GM21526 (cell line): Measurements from ENCODE around the gene PBX2.

Experiments
- ATAC-seq: cut with Tn5 transposase; IDR thresholded peaks from one replicate; pipeline ENCODE4 v1.9.1; 2021; ENCODE audit warnings: moderate library complexity; ENCODE audit not compliant: unreplicated experiment, low FRiP score

PBX2 gene

DNA sequence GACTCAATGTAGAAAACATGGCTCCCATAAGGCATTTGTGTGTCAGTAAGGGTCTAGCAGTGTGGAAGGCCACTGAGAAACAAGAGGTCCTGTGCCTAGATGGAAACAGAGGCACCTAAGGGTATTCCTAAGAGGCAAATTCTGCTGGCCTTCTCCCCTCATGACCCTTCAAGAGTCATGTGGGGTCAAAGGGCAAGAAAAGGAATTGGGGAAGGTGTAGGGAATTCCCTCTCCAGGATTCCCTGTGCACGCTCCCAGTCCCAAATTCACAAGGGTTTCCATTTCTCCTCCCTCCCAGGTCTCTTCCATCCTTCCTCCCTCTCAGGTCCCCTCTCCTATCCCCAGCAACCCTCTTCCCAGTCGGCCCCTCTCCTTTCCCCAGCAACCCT is 14.7 kb downstream of the PBX2 start:
- ATAC-seq = no peak

- no peak for ATAC-seq
Observed at GRCh38 chr6:32174416-32174815, 15.6 kb downstream of the PBX2 start.

- ATAC-seq = no peak
Observed at GRCh38 chr6:32173051-32173727, 16.8 kb downstream of the PBX2 start.

GRCh38 chr6:32171234-32171633 is 18.8 kb downstream of the PBX2 start:
- no peak for ATAC-seq

- ATAC-seq = no peak
Observed at GRCh38 chr6:32170294-32170693, 19.7 kb downstream of the PBX2 start.

- ATAC-seq = no peak
Observed at GRCh38 chr6:32168807-32169591, 21.0 kb downstream of the PBX2 start.

DNA sequence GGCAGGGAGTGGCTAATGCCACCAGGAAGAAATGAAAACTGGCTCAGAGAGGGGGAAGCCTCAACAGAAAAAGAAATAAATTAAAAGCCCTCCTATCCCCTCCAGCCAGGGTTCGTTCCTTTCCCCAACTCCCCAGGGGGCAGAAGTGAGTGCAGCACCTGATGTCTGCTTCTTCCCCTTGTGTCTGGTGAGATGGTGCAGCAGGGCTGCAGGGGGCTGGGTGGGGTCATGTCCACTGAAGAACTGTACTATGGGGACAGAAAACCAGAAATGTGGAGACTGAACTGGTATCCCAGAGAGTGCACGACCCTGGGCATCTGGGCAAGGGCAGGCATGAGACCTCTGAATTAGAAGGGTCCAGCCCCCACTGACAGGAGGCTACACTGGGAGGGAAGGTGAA is 21.7 kb downstream of the PBX2 start:
- no peak for ATAC-seq

DNA sequence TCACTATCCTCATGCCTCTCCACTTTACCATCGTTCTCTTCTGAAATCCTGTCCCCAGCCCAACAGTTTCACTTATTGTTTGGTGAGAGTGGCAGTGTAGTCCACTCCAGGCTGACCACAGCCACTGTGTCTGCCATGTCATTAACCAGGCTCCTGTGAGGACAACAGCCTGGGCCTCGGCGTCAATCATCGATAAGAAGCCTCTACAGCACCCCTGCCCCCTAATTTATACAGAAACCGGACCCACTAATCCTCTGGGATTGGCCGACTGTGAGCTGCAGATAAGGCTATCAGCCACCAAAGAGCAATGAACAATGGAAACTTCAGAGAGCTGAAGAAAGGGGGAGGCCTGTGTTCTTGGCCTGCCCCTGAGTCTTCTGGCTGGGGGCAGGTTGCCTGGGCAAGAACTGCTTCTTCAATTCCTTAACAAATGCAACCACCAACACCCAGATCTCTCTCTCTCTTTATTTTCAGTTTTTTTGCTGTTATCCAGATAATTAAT is 22.2 kb downstream of the PBX2 start:
- ATAC-seq = no peak

GRCh38 chr6:32167154-32167760 is 22.7 kb downstream of the PBX2 start:
- no peak for ATAC-seq

DNA sequence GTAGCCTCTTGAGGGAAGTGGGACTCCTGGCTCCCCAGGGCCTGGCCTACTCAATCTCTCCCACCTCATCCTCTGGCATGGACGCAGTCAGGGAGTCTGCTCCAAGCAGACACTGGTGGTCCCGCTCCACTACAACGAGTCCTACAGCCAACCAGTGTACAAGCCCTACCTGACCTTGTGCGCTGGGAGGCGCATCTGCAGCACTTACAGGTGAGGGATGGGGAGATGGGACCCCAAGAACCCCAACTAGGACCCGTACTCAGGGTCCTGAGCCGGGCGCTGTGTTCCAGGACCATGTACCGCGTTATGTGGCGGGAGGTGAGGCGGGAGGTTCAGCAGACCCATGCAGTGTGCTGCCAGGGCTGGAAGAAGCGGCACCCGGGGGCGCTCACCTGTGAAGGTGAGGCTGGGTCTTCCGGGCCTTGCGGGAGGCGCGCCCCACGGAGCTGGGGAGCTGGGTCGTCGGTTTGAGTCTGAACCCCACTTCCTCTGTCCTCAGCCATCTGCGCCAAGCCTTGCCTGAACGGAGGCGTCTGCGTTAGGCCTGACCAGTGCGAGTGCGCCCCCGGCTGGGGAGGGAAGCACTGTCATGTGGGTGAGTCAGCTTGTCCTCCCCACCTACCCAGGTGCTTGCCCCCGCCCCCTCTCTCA is 23.5 kb downstream of the PBX2 start:
- no peak for ATAC-seq

GRCh38 chr6:32164295-32164694 is 25.7 kb downstream of the PBX2 start, which contains the start of gene EGFL8:
Gene EGFL8 (plus strand): TSS chr6:32164595. CDS start chr6:32166166, 1,571 bp downstream.
- no peak for ATAC-seq

DNA sequence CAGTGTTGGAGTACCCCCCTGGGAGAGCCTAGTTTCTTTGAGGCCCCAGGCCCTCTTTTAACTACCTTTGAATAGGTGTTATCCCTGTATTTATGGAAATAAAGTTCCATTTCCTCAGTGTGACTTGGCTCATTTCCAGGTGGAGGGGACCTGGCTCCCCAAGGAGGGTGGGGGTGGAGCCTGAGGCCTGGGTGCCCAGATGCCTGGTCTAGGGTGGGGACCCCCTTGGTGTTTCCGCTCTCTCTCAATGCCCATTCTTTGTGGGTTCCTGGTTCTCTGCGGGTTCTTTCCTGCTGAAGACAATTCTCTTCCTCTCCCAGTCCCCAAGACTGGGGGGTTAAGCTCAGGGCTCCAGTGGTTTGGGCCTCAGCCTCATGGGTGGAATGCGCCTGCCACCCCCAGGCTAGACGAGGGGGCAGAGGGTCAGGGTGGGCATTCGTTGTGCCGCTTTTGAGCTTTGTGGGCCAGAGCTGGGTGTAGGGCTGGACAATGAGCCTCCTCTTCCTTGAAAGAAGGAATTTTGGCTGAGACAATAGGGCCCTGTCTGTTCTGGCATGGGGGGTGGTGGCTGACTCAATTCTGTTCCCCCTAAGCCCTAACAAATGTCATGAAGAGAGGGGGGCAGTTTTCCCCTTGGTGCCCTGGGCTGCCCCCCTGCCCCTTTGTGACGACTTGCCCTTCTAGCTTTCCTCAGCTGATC is 26.3 kb downstream of the PBX2 start:
- no peak for ATAC-seq

DNA sequence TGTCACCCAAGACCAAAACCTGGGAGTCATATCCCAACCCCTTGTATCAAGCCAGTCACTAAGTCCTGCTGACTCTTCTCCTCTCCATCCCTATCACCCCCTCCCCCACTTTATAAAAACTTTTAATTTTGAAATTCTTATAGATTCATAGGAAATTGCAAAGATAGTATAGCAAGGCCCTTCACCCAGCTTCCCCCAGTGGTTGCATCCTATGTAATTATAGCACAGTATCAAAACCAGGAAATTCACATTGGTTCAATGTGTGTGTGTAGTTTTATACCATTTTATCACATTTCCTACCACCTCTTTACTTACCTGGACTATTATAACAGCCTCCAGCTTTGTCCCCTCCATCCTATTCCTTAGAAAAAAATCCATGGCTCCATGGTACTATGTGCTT is 31.9 kb downstream of the PBX2 start:
- no peak for ATAC-seq

- ATAC-seq = no peak
Observed at GRCh38 chr6:32156891-32157290, 33.1 kb downstream of the PBX2 start.

- no peak for ATAC-seq
Observed at GRCh38 chr6:32154514-32155161, 35.4 kb downstream of the PBX2 start.

DNA sequence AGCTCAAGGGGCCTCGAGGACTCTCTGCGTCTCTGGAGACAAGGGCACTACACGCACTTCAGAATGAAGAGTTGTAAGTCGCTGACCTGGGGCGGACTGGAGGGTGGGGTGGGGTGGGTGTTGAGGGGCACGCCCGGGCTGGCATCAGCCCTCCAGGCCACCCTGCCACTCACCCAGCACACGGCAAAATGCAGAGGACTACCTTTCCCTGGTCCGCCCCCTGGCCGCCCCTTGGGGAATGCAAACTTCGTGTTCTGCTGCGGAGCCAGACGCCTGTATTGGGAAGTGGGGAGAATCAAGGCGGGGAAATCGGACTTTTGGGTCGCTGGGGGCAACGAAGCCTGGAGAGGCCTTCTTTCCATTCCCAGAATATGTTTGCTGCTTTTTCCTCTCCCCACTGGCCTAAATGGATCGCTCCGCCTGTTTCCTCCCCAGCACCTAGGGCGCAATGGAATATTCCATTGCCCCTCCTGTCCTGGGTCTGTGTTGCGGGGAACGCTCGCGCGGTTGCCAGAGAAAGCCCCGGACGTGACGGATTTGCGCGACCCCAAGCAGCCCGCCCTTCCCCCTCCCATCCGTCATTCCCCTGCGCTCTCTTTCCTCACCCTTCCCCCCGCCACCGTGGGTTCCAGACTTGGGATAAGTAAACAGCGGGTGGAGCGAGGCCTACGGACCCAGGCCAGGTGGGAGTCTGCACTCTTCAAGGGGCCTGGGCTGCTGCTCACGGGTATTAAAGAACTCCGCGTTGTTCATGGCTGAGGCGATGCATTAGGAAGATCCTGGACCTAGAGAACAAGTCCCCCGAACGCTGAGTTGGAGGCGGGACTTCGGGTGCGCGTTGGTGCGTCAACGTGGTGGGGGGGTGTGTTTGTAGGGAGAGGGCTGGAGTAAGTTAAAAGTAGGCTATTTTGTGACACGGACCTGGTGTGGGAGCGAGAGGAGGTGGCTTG is 36.2 kb downstream of the PBX2 start, which contains the start of gene PPT2:
Gene PPT2, plus strand, starts transcription at position 578 of the 950 bp plus-strand sequence. CDS start 454 bp downstream, outside the sequence.
- no peak for ATAC-seq

DNA sequence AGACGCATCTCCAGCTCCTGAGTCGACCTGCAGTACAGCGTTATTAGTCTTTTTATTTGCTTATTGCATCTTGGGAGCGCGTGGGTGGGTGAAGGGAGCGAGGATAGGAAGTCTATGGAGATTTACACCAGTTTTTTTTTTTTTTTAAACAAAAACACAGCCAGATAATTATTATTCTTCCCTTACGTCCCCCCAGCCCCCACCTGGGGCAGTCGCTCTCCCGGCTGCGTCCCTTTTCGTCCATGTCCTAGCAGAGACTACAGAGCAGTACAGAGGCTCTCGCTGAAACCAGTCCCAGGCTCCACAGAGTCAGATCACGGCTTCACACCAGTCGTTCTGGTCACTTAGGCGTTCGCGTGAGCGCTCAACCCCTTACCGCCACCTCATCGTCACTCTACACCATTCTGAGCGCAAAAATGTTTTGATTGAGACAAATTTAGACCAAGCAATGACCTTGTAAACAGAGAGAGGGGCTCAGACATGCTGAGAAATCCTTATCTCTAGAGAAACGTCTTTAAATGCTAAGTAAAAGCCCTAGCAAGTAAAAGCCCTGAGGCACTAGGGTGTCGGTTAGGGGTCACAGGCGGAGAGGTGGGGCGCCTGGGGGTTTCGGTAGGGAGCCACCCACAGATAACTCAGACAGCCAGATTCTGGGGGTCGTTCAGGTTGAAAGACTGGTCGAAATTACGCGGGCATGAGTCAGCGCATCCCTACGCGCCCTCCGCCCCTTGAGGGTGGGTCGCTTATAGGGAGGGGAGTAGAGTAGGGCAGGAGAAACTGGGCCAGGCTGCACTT is 37.0 kb downstream of the PBX2 start:
- no peak for ATAC-seq
